RKO (cell line): ENCODE data around the gene ABHD12B.
"Not testable (repeated sequence)": the region's sequence is repeated elsewhere in the genome, so short reads cannot be mapped to it uniquely, and the experiment has no call there.

Source experiments
- DNase-seq: peaks from one replicate; pipeline ENCODE4 v3.0.0-alpha.2; 2016; ENCODE audit warnings: low spot score

Gene ABHD12B

GRCh38 chr14:50839691-50840090 is 32.2 kb upstream of the ABHD12B start:
- DNase-seq = no peak

GRCh38 chr14:50844391-50844790 is 27.5 kb upstream of the ABHD12B start:
- DNase-seq = no peak

- DNase-seq = no peak
These were observed 26.7 kb upstream of the ABHD12B start for GRCh38 chr14:50845166-50845565.

- DNase-seq = peak; percentile 38
These were observed 25.5 kb upstream of the ABHD12B start for GRCh38 chr14:50846226-50846880.

GRCh38 chr14:50853891-50854290 is 18.0 kb upstream of the ABHD12B start:
- no peak for DNase-seq

GRCh38 chr14:50854521-50854920 is 17.3 kb upstream of the ABHD12B start:
- DNase-seq = no peak

GRCh38 chr14:50855558-50855957 is 16.3 kb upstream of the ABHD12B start:
- peak; percentile 30 for DNase-seq

GRCh38 chr14:50856660-50857059 is 15.2 kb upstream of the ABHD12B start:
- no peak for DNase-seq

- no peak for DNase-seq
These were observed 12.6 kb upstream of the ABHD12B start for GRCh38 chr14:50859296-50859624.

GRCh38 chr14:50860478-50861086 is 11.3 kb upstream of the ABHD12B start:
- peak; percentile 81 for DNase-seq

GRCh38 chr14:50862036-50862570 is 9.8 kb upstream of the ABHD12B start:
- DNase-seq = no peak

GRCh38 chr14:50864237-50864636 is 7.6 kb upstream of the ABHD12B start:
- DNase-seq = no peak

- no peak for DNase-seq
These were observed 6.9 kb upstream of the ABHD12B start for GRCh38 chr14:50864946-50865345.

GRCh38 chr14:50865391-50866076 is 6.3 kb upstream of the ABHD12B start:
- DNase-seq = no peak

GRCh38 chr14:50871228-50871627 is 625 bp upstream of the ABHD12B start:
- no peak for DNase-seq

- DNase-seq = no peak
These were observed 2.9 kb downstream of the ABHD12B start for GRCh38 chr14:50874757-50875156.

GRCh38 chr14:50875359-50876070 is 3.7 kb downstream of the ABHD12B start:
- no peak for DNase-seq

- no peak for DNase-seq
These were observed 11.3 kb downstream of the ABHD12B start for GRCh38 chr14:50882932-50883826.

GRCh38 chr14:50883827-50884197 is 12.0 kb downstream of the ABHD12B start:
- no peak for DNase-seq

GRCh38 chr14:50887476-50887875 is 15.6 kb downstream of the ABHD12B start:
- no peak for DNase-seq

GRCh38 chr14:50892255-50892654 is 20.4 kb downstream of the ABHD12B start:
- DNase-seq = no peak

- not testable (repeated sequence) for DNase-seq
These were observed 24.6 kb downstream of the ABHD12B start for GRCh38 chr14:50896421-50896820.
